Fibroblast of upper back skin (primary cell): ENCODE measurements around the gene PRR12.

ENCODE experiments used
- DNase-seq: peaks from one replicate; pipeline ENCODE4 v3.0.0-alpha.2; 2013

The PRR12 gene

DNA sequence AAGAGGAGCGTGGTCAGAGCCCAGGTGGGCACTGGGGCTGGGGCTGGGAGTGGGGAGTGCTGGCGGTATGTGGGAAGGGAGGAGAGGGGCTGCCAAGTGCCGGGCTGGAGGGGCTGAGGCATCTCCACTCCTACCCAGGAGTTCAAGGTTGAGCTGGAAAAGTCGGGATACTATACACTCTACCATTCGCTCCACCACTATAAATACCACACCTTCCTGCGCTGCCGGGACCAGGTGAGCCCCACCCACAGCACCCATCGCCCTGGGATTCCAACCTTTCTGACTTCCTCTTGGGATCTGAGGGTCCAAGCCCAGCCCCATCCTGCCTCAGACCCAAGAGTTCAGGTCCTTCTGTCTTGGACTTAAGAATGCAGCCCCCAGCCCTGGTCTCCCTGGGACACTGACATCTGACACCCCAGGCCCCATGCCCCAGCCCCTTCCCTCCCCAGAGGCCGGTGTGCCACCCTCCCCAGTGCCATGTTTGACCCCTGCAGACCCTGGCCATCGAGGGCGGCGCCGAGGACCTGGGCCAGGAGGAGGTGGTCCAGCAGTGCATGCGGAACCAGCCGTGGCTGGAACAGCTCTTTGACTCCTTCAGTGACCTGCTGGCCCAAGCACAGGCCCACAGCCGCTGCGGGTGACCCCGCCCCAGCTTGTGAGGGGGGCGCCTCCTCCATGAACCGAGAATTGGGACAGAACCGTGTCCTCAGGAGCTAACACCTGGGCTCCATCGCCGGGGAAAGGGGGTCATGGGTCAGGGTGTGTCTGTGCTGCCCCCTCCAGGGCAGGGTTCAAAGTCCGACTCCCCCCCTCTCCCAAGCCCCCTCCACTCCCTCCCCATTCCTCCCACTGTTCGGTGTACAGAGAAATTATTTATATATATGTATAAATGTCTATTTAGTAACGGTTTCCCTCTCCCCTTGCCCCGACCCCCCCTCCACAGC is 34.3 kb downstream of the PRR12 start:
- DNase-seq: no peak

DNA sequence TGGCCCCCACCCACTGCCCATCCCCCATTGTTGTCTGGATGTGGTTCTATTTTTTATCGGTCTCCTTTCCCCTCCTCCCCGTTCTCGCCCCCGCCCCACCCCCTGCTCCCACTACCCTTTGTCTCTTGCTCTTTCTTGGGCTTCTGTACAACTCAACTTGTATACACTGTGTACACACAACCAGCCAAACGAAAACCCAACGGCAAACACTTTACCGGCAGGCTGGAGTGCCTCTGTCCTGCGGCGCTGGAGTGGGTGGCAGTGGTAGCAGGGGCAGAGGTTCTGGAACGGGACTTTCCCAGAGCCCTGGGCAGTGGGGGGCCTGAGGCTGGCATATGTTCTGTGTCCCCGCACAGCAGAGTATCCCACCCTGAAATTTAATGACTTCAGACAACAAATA is 35.2 kb downstream of the PRR12 start:
- DNase-seq: no peak

DNA sequence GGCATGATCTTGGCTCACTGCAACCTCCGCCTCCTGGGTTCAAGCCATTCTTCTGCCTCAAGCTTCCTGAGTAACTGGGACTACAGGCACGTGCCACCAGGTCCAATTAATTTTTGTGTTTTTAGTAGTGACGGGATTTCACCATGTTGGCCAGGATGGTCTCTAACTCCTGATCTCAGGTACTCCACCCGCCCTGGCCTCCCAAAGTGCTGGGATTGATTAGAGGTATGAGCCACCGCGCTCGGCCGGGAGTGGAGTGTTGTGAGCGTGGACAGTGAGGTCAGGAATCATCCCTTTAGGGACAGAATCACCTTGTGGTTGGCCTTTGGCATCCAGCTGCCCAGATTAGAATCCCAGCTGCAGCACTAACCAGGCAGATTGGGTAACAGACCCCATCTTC is 38.7 kb downstream of the PRR12 start:
- no peak for DNase-seq

DNA sequence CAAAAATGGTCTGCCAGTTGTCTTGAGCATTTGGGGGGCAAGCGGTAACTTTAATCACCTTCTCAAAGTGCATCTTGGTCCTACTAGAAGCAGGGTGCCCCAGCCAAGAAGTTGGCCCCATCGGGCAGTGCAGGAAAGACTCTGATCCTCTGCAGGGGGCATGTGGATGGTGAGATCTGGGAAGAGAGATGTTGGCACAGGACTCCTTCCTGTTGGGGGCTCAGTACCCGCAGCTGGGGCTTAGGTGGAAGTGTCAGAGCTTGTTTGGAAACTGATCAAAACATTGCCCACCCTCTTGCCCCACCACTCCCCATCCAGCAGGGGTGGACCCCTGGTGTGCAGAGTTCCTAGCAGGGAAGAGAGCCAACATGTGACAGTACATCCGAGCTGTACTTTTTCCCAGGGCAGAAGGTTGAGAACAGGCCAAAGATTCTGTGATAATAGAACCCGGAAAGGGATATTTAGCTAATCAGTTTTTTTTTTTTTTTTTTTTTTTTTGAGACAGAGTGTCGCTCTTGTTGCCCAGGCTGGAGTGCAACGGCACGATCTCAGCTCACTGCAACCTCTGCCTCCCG is 40.1 kb downstream of the PRR12 start:
- no peak for DNase-seq

DNA sequence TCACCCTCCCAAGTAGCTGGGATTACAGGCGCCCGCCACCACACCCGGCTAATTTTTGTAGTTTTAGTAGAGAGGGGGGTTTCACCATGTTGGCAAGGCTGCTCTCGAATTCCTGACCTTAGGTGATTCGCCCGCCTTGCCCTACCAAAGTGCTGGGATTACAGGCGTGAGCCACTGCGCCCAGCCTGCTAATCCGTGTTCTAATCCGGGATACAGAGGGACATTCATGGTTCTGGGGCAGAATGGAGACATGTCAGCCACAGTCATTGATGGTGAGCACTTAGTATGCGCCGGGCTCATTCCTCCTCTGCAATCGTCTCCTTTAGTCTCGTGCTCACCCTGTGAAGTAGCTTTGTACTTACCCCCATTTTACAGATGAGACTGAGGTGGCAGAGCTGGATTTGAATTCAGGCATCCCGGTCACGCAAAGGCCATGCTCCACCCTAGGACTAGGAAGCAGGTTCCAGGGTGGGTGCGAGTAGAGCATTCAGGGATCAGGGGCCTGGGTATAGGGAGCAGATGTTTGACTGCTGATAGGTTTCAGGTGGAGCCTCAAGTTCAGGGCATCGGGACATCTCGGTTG is 40.7 kb downstream of the PRR12 start:
- DNase-seq: no peak

DNA sequence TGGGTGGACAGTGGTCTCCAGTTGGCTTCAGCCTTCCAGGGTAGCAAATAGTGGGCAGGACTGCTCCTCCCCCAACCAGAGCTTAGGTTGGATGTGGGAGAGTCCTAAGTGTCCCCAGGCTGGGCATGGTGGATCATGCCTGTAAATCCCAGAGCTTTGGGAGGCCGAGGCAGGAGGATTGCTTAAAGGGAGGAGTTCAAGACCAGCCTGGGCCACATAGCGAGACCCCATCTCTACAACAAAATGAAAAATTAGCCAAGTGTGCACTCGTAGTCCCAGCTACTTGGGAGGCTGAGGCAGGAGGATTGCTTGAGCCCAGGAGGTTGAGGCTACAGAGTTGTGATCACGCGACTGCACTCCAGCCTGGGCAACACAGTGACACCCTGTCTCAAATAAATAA is 41.6 kb downstream of the PRR12 start:
- DNase-seq: no peak

DNA sequence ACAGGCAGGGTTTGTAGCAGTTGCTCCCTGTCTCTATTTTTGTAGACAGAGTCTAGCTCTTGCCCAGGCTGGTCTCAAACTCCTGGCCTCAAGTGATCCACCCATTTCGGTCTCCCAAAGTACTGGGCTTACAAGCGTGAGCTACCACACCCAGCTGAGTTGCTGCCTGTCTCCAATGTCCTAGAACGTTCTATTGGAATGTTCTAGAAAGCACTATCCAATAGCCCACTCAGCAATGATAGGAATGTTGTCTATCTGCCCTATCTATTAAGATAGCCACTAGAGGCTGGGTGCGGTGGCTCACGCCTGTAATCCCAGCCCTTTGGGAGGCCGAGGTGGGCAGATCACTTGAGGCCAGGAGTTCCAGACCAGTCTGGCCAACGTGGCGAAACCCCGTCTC is 42.3 kb downstream of the PRR12 start:
- peak; percentile 24 for DNase-seq

DNA sequence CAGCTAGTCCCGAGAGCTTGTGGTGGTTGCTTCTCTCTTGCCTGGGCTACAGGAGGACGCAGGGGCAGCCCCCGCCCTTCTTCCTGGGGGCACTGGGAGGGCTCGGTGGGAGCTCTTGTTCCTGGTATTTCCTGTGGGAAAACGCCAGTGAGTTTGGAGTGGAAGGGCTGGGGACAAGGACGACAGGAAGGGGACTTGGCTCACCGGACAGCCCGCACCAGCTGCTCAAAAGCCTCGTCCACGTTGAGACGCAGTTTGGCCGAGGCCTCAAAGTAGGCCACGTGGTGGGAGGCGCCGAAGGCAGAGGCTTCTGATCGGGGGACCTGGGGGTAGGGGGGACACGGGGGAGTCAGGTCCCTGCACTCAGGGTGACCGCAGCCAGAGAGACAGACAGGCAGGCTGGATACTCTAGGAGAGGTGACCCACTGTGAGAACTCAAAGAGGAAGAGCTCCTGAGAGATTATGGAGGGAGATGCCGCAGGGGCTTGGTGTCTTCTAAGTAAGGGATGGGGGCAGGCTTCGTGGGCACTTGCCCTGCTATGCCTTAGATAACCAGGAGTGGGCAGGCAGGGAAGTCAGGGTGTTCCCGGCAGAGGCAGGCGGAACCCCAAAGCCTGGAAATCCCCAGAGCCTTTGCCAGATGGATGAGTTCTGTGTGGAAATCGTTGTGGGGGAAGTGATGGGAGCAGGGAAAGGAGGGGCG is 44.7 kb downstream of the PRR12 start:
- DNase-seq: peak; percentile 28

DNA sequence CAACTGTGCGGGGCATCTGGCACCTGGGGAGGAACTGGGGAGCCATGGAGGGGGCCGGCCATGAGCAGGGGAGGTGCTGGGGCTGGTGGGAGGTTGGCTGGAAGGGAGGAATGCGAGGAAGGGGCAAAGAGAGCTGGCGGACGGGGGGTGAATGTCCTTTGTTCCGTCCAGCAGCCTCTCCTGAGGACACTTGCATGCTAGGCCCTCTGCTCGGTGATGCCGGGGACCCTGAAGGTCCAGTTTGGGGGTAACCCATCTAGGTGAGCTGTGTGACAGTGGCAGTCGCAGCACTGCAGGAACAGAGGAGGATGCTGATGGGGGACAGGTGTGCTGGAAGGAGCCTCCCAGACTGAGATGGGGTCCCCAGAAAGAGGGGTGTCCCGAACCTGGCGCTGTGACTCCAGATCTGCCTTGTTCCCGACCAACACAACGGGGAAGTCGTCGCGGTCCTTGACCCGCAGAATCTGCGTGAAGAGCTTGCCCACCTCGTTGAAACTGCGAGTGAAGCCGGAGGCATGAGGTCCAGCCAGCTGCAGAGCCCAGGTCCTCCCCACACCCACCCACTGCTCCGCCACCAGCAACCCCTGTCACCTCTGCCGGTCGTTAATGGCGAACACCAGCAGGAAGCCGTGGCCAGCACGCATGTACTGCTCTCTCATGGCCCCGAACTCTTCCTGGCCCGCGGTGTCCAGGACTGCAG is 45.4 kb downstream of the PRR12 start:
- DNase-seq: no peak

DNA sequence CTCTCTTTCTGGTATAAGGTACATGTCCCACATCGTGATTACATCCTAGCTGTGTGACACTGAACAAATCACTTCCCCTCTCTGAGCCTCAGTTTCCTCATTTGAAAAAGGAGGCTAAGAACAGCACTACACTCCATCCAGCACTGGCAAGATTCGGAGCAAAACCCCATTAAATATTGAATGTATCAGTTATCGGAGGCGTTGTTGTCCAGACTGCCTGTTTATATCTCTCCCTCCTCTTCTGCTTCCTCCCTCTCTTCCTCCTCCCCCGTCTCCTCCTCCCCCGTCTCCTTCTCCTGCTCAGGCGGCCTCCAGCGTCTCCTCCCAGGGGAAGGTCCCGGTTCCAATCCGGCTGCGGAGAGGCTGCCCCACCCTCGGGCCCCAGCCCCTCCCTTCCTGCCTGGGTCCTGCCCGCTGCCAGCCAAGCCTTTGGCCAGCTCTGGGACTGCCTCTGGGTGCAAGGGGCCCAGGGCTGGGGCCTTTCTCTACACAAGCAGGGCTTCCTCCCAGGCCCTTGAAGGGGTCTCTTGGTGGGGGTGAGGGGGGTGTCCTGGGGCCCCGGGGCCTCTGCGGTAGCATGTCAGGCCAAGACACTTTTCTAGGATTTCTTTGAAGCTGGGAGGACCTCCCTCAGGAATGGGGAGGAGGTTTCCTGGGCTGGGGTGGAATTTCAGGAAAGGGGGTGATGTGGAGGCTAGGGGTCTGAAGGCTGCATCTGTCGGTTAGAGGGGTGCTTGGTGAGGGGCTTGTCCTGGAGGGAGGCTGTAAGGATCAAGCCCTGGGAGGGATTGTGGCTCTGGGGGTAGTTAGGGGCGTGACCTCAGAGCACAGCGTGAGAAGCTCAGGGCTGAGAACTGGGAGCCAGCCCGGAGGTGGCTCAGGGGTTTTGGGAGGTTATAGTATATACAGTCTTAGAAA is 47.1 kb downstream of the PRR12 start:
- DNase-seq: peak; percentile 76

DNA sequence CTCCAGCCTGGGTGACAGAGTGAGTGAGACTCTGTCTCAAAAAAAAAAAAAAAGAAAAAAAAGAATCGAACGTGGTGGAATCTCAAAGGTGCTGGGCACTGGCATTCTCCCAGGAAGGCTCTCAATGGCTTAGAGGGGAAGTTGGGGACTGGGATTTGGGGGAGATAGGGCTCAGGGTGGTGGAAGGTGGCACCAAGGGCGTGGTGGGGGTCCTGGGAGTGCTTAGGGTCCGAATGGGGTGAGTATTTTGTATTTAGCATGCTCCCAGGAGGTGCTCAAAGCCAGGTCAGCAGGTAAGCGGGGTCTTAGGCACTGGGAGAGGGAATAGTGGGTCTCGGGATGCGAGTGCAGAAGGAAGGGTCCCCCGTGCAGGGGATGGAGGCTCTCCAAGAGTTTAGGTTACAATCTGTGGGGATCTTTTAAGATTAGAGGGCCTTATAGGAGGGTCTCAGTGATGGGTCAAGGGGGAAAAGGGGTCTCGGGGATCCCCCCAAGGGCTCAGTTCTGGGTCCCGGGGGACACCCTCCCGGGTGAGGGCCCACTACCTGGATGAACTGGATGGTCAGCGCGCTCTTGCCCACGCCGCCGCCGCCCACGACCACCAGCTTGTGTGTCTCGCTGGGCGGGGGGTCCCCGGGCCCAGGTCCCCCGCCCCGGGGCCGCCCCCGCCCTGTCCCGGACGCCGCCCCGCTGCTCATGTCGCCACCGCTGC is 48.6 kb downstream of the PRR12 start:
- no peak for DNase-seq

DNA sequence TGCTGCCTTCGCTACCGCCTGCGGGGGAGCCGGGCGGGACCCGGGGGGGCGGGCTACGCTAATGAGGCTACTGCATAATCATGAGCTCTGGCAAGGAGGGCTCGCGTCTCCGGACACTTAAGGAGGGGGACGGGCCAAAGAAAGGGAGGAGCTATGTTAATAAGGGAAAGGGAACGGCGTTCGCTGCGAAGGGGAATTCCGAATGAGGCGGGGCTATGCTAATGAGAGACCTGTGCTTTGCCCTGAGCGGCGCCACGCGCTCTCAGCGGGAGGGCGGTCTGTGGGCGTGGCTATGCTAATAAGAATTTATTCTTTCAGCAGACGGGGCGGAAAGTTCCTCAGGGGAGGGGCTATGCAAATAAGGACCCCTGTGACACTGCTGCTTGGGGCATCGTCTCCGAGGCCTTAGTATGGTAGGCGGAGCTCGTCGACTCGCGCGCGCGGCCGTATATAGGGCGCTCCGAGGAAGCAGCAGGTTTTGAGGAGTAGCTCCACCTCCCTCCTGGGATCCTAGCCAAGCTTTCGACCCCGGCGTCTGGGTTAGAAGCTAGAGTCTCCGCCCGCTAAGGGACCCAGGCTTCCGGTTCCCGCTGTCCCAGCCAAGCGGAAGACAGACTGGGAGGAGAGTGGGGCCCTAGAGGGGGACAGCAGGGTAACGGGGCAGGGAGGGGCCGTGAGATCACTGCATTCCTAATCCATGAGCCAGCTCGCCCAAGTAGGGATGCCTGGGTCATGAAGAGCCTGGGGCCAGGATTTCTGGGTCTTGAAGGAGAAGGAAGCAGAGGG is 49.3 kb downstream of the PRR12 start, which contains the start of gene RRAS:
TSS of gene RRAS (minus strand) at position 31 of the 786 bp plus-strand sequence. CDS start 45 bp downstream, outside the sequence.
- peak; percentile 100 for DNase-seq

DNA sequence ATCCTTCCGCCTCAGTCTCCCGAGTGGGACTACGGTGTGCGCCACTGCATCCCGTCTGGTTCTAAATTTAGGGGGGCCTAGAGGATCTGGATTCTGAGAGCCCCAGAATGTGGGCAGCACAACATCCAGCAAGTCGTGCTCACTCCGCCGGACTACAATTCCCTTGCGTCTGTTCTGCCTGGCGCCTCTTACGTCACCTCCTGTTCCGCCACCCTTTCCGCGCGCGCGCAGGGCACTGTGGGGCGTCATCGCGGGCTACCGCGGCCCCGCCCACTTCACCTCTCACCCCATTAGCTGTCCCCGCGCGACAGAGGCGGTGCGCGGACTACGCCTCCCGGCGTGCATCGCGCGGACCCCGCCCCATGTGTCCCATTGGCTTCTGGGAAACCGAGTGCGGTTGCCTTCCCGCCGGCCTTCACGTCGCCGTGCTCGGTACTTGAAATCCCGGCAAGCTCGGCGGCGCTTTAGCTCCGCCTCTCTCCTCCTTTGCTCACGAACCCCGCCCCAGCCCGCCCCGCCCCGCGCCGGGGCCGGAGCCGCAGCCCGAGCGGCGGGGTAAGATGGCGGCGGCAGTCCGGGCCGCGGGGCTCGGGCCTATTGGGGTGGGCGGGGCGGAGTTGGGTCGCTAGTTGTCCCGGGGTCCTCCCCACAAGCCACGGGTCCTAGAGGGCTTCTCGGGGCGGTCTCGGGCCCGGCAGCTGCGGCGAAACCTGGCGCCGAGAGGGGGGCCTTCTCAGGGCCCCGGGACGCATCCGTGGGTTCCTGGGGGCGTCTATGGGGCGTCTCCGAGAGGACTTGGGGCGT is 50.9 kb downstream of the PRR12 start, which contains the start of gene SCAF1:
TSS of gene SCAF1 (plus strand) at position 522 of the 804 bp plus-strand sequence. CDS start 2,818 bp downstream, outside the sequence.
- DNase-seq: peak; percentile 100

DNA sequence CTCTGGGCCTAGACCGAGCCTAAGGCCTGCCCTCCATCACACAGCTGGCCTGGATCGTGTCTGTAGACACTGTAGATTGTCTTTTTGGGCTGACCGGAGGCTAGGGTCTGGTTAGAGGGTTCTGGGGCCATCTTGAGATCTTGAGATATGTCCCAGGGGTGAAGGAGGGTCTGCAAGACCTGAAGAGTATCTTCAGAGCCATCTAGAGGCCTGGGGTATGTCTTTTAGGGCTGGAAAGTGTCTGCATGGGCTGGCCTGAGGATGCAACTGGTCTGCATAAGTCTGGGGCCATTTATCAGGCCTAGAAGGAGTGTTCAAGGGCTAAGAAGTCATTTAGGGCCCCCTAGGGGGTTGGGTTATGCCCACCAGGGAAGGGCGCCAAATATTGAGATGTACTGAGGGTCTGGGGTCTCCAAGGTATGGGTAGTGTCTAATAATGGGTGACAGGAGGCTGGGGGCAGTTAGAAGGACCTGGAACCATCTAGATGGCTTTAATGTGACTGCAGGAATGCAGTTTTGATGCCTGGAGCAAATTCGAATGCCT is 51.6 kb downstream of the PRR12 start:
- no peak for DNase-seq

DNA sequence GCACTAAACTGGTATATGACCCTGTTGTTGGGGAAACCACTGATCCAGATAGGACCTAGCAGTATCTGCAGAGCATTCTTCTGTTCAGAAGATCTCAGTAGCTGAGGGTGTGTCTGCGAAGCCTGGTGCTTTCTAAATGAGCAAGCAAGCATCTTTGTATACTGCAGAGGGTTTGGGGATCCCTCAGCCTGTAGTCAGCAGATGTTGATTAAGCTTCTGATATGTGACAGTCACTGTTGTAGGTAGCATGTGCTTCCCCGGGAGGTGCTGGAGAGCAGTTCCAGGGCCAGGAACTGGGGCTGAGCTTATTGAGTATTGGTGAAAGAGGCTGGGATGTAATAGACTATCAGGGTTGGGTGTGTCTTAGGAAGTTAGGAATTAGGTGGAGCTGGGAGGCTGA is 52.5 kb downstream of the PRR12 start:
- no peak for DNase-seq

DNA sequence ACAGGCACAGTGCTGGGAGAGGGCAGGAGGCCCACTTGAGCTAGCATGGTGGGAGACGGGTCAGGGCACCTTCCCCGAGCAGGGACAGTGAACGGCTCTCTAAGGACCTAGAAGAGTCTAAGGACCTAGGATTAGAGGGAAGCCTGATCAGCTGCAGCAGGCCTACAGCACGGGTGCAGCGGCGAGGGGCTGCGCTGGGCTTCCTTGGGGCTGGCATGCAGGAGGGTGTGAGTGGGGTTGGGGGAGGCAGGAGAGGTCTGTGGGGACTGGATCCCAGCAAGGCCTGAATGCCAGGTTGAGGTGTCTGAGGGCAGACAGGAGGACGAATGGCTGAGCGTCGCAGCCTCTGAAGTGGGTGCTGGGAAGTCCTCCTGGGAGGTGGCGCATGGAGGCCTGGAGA is 54.6 kb downstream of the PRR12 start:
- no peak for DNase-seq

DNA sequence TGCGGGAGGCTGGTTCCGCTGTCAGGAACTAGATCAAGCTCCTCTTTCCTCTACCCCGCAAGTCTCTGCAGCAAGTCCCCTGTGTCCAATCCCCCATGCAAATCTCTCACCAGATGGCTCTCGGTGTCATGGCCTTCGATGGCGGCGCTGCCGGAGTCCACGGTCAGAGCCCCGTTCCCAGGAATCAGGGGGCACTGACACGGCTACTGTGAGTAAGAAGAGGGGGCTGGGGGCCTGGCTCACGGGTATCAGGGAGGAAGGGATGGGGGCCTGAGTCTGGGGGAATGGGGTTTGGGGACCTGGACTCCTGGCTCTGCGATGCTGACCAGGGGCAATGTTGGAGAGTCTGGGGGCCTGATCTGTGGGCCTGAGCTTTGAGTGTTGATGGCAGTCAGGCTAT is 55.0 kb downstream of the PRR12 start:
- DNase-seq: no peak

DNA sequence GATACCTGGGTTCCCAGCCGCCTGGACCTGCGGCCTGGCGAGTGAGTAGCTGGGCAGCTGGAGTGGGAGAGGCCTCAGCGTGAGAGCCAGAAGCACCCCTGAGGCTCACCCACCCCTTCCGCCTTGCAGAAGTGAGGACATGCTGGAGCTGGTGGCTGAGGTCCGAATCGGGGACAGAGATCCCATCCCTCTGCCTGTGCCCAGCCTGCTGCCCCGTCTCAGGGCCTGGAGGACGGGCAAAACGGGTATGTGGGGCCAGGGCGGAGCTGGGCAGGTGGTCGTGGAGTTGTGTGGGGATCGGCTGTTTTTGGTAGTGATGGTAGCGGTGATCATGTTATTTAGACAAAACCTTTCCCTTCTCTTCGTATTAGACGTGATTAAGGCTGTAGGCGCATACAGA is 55.6 kb downstream of the PRR12 start:
- no peak for DNase-seq
